Cardiac muscle cell (in vitro differentiated cells and primary cell): ENCODE results near the gene ANKRD55. TPM values are rescaled to one million over a fixed set of nuclear protein-coding genes. Genes with fewer than 3 reads are reported as not detected.
"Not testable (repeated sequence)": the region's sequence is repeated elsewhere in the genome, so short reads cannot be mapped to it uniquely, and the experiment has no call there.

Source experiments
- DNase-seq, 2 donors: peaks; one replicate each; pipeline versions ENCODE4 v3.0.0 to v3.0.0-alpha.2; 2010 to 2017; ENCODE audit warnings: low read depth in 1 of 2, low spot score in 1 of 2
- H3K27ac ChIP-seq: fragments of 200-600 bp; sonication (generic); 2 replicates; pipeline ENCODE4 v1.5.1; 2016
- H3K27me3 ChIP-seq: fragments of 200-600 bp; sonication (generic); 2 replicates; pipeline ENCODE4 v1.6.0; 2016; ENCODE audit warnings: control low read depth
- H3K36me3 ChIP-seq: fragments of 200-600 bp; sonication (generic); 2 replicates; pipeline ENCODE4 v1.5.1; 2016; ENCODE audit warnings: control low read depth
- H3K4me1 ChIP-seq: fragments of 200-600 bp; sonication (generic); 2 replicates; pipeline ENCODE4 v1.8.1; 2017; ENCODE audit warnings: low read depth, mild to moderate bottlenecking, mixed run types
- H3K4me3 ChIP-seq: fragments of 200-600 bp; sonication (generic); 2 replicates; pipeline ENCODE4 v1.5.1; 2016; ENCODE audit warnings: mild to moderate bottlenecking
- H3K9me3 ChIP-seq: fragments of 200-600 bp; sonication (generic); 2 replicates; pipeline ENCODE4 v1.5.1; 2017; ENCODE audit warnings: low read depth, mild to moderate bottlenecking, control low read depth
- CTCF ChIP-seq: IDR thresholded peaks from 2 replicates; pipeline ENCODE4 v1.5.1; 2012; ENCODE audit warnings: low read depth, mild to moderate bottlenecking, low read length
- polyA plus RNA-seq: library from polyadenylated mRNA; unstranded; fragments of >200 nt; fragmentation: Nextera tagmentation; extraction: Ambion mirVana; gene quantifications from 2 replicates; pipeline ENCODE4 v1.2.1, GENCODE V29; 2016
- total RNA-seq: library from RNA; depleted of rRNA; stranded (reverse); fragments of >200 nt; gene quantifications from 2 replicates; pipeline ENCODE4 v1.2.3, GENCODE V29; 2016

ANKRD55 gene
- total and polyA plus RNA-seq, 2 experiments from 2014 or later: 0.28 TPM; not detected in 1

GRCh38 chr5:56270058-56270457, 36.9 kb upstream of the ANKRD55 start:
- peak in 1 of 2 donors; percentile 14 for DNase-seq
- no peak for TF ChIP-seq CTCF
- H3K4me1 ChIP-seq: peaks cover 3% of the 10 kb centered on the region
- no peaks in the 10 kb centered on the region for H3K36me3 ChIP-seq
- no peaks in the 10 kb centered on the region for H3K27me3 ChIP-seq
- no peak overlapping the region for H3K4me3 ChIP-seq
- no peak overlapping the region for H3K27ac ChIP-seq
- no peaks in the 10 kb centered on the region for H3K9me3 ChIP-seq

GRCh38 chr5:56269216-56269927, 36.2 kb upstream of the ANKRD55 start:
- Histone ChIP-seq H3K27ac (no peak overlapping the region), H3K4me1 (peaks cover 3% of the 10 kb centered on the region), H3K36me3 (no peaks in the 10 kb centered on the region), H3K27me3 (no peaks in the 10 kb centered on the region), H3K4me3 (no peak overlapping the region), H3K9me3 (no peaks in the 10 kb centered on the region)
- peak; percentile 82 for TF ChIP-seq CTCF
- peak; percentile 68 to 87 for DNase-seq

GRCh38 chr5:56268707-56269106, 35.6 kb upstream of the ANKRD55 start:
- not testable (repeated sequence) for H3K9me3 ChIP-seq, DNase-seq

GRCh38 chr5:56267856-56268255, 34.7 kb upstream of the ANKRD55 start:
- no peak for TF ChIP-seq CTCF
- H3K36me3 ChIP-seq: no peaks in the 10 kb centered on the region
- H3K27ac ChIP-seq: no peak overlapping the region
- DNase-seq: no peak
- H3K4me1 ChIP-seq: peaks cover 3% of the 10 kb centered on the region
- no peaks in the 10 kb centered on the region for H3K27me3 ChIP-seq
- H3K4me3 ChIP-seq: no peak overlapping the region
- no peaks in the 10 kb centered on the region for H3K9me3 ChIP-seq

More at GRCh38 chr5:56268707-56269106, 35.6 kb upstream of the ANKRD55 start:
- H3K36me3 ChIP-seq, H3K4me3 ChIP-seq, H3K27me3 ChIP-seq, H3K27ac ChIP-seq, H3K4me1 ChIP-seq: not testable (repeated sequence)

GRCh38 chr5:56264417-56265025, 31.4 kb upstream of the ANKRD55 start:
- Histone ChIP-seq H3K4me3 (no peak overlapping the region), H3K27me3 (no peaks in the 10 kb centered on the region), H3K4me1 (peaks cover 4% of the 10 kb centered on the region), H3K27ac (no peak overlapping the region), H3K36me3 (no peaks in the 10 kb centered on the region), H3K9me3 (no peaks in the 10 kb centered on the region)
- TF ChIP-seq CTCF: peak; percentile 25
- peak; percentile 29 to 46 for DNase-seq

GRCh38 chr5:56262279-56262678, 29.1 kb upstream of the ANKRD55 start:
- Histone ChIP-seq H3K36me3 (no peaks in the 10 kb centered on the region), H3K27me3 (no peaks in the 10 kb centered on the region), H3K4me1 (peaks cover 4% of the 10 kb centered on the region), H3K9me3 (no peaks in the 10 kb centered on the region), H3K4me3 (no peak overlapping the region), H3K27ac (no peak overlapping the region)
- TF ChIP-seq CTCF: no peak
- no peak for DNase-seq
